ENCODE results near the gene PSMD2.
"Not testable (repeated sequence)": the region's sequence is repeated elsewhere in the genome, so short reads cannot be mapped to it uniquely, and the experiment has no call there.

Gene PSMD2

GRCh38 chr3:184298759-184299487, at the start of gene PSMD2:
PSMD2 (plus strand) TSS chr3:184299241; CDS start chr3:184299267, 26 bp downstream.
- DNase-seq = peak; percentile 98 to 99

- DNase-seq = peak; percentile 96 to 97
Observed at GRCh38 chr3:184249412-184250166, 49.5 kb upstream of the PSMD2 start, which contains the start of gene EEF1AKMT4. EEF1AKMT4 (plus strand) TSS chr3:184249672; CDS start chr3:184249695, 23 bp downstream.

GRCh38 chr3:184250167-184250828, 48.7 kb upstream of the PSMD2 start:
- DNase-seq = peak; percentile 96 to 97

- DNase-seq = peak in 1 of 2 experiments; percentile 30
Observed at GRCh38 chr3:184255291-184256039, 43.6 kb upstream of the PSMD2 start.

GRCh38 chr3:184257083-184257915, 41.7 kb upstream of the PSMD2 start:
- DNase-seq = no peak

- DNase-seq = no peak
Observed at GRCh38 chr3:184258926-184259325, 40.1 kb upstream of the PSMD2 start.

- no peak for DNase-seq
Observed at GRCh38 chr3:184259396-184259877, 39.6 kb upstream of the PSMD2 start.

GRCh38 chr3:184259878-184260723, 38.9 kb upstream of the PSMD2 start:
- DNase-seq = peak; percentile 37 to 38

- peak in 1 of 2 experiments; percentile 13 for DNase-seq
Observed at GRCh38 chr3:184260724-184261269, 38.2 kb upstream of the PSMD2 start.

GRCh38 chr3:184261270-184261853, 37.7 kb upstream of the PSMD2 start, which contains the start of gene CAMK2N2:
CAMK2N2 (minus strand) TSS chr3:184261553; CDS start chr3:184261285, 268 bp downstream.
- peak; percentile 67 to 70 for DNase-seq

- peak; percentile 27 to 41 for DNase-seq
Observed at GRCh38 chr3:184261854-184262763, 36.9 kb upstream of the PSMD2 start.

GRCh38 chr3:184262764-184263179, 36.3 kb upstream of the PSMD2 start:
- no peak for DNase-seq

GRCh38 chr3:184267249-184267648, 31.8 kb upstream of the PSMD2 start:
- DNase-seq = not testable (repeated sequence)

GRCh38 chr3:184272269-184272668, 26.8 kb upstream of the PSMD2 start:
- DNase-seq = no peak

GRCh38 chr3:184275381-184275701, 23.7 kb upstream of the PSMD2 start:
- DNase-seq = no peak

GRCh38 chr3:184275961-184276910, 22.8 kb upstream of the PSMD2 start, which contains the start of gene ECE2:
ECE2 (plus strand) TSS chr3:184276022; CDS start chr3:184276154, 132 bp downstream.
- DNase-seq = no peak

GRCh38 chr3:184277366-184277765, 21.7 kb upstream of the PSMD2 start:
- no peak for DNase-seq

Measured in activated CD4-positive, alpha-beta T cell treated with anti-CD3 and anti-CD28 coated beads, Interleukin-2, amount 50 U/mL, for 48 hours (primary cell).